GM12878 (cell line): ENCODE results near the gene TCF12.

Experiments used
- CREM ChIP-seq: IDR thresholded peaks from 2 replicates; pipeline ENCODE4 v1.6.1; 2014; ENCODE audit warnings: antibody characterized with exemption, low read depth
- MYB ChIP-seq: fragments of 150-350 bp; IDR thresholded peaks from 2 replicates; pipeline ENCODE4 v1.6.1; 2014; ENCODE audit warnings: mild to moderate bottlenecking, low read depth, low read length, borderline replicate concordance
- POLR2A ChIP-seq: IDR thresholded peaks from 2 replicates; pipeline ENCODE4 v1.6.1; 2011; ENCODE audit warnings: low read depth, mild to moderate bottlenecking, low read length
- POLR2AphosphoS5 ChIP-seq: IDR thresholded peaks from 2 replicates; pipeline ENCODE4 v1.6.1; 2011; ENCODE audit warnings: mild to moderate bottlenecking, low read length, inconsistent platforms
- ZNF274 ChIP-seq: IDR thresholded peaks from one replicate; pipeline ENCODE4 v1.8.0; 2011; ENCODE audit not compliant: insufficient read length, insufficient read depth
- TF ChIP-seq, protein P1 (sequence below): IDR thresholded peaks from 2 replicates; pipeline ENCODE4 v1.6.1; 2012; ENCODE audit warnings: low read length, inconsistent platforms
- TF ChIP-seq, protein P2 (sequence below), 3 experiments: IDR thresholded peaks in 2 of 3; conservative IDR thresholded peaks in 1 of 3; 2 replicates each; pipeline ENCODE4 v1.5.1; 2011; ENCODE audit warnings: low read depth in 3 of 3, low read length in 3 of 3, mild to moderate bottlenecking in 3 of 3, control low read depth in 2 of 3, moderate library complexity in 2 of 3, inconsistent platforms in 1 of 3, mixed read lengths in 1 of 3; ENCODE audit not compliant: control insufficient read depth in 2 of 3, insufficient read depth in 1 of 3; ENCODE audit errors: extremely low read depth in 1 of 3
- TF ChIP-seq, protein P3 (sequence below): IDR thresholded peaks from 2 replicates; pipeline ENCODE4 v1.6.1; 2012; ENCODE audit warnings: low read depth, low read length, improper control_type of control experiment

DNA sequence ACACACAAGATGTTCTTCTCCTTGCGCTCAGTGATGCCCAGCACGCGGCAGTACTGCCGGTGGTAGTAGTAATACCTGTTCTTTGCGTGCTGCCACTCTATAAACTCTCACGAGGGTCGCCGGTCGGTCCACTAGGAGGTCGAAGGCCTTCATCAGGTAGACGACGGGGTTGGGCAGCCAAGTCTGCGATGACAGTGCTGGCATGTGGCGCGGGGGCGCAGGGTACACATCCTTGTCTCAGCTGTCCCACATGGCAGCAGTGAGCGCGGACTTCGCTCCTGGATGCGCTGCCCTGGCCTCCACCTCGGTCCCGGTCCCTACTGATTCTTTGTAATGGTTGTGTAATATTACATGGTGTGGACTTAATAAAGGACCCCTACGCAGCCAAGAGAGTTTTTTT is 407.8 kb downstream of the TCF12 start:
- TF ChIP-seq CREM: no peak
- TF ChIP-seq, protein P1, sequence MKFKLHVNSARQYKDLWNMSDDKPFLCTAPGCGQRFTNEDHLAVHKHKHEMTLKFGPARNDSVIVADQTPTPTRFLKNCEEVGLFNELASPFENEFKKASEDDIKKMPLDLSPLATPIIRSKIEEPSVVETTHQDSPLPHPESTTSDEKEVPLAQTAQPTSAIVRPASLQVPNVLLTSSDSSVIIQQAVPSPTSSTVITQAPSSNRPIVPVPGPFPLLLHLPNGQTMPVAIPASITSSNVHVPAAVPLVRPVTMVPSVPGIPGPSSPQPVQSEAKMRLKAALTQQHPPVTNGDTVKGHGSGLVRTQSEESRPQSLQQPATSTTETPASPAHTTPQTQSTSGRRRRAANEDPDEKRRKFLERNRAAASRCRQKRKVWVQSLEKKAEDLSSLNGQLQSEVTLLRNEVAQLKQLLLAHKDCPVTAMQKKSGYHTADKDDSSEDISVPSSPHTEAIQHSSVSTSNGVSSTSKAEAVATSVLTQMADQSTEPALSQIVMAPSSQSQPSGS: no peak
- TF ChIP-seq, protein P2, sequence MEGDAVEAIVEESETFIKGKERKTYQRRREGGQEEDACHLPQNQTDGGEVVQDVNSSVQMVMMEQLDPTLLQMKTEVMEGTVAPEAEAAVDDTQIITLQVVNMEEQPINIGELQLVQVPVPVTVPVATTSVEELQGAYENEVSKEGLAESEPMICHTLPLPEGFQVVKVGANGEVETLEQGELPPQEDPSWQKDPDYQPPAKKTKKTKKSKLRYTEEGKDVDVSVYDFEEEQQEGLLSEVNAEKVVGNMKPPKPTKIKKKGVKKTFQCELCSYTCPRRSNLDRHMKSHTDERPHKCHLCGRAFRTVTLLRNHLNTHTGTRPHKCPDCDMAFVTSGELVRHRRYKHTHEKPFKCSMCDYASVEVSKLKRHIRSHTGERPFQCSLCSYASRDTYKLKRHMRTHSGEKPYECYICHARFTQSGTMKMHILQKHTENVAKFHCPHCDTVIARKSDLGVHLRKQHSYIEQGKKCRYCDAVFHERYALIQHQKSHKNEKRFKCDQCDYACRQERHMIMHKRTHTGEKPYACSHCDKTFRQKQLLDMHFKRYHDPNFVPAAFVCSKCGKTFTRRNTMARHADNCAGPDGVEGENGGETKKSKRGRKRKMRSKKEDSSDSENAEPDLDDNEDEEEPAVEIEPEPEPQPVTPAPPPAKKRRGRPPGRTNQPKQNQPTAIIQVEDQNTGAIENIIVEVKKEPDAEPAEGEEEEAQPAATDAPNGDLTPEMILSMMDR (IDR thresholded peaks at IDR 0.05 in 2 of 3, conservative IDR thresholded peaks at IDR 0.05 in 1 of 3; ENCODE audit: control insufficient read depth in 2 of 3, extremely low read depth in 1 of 3, insufficient read depth in 1 of 3, low read depth in 3 of 3, low read length in 3 of 3): no peak
- no peak for TF ChIP-seq ZNF274
- TF ChIP-seq MYB: no peak
- no peak for TF ChIP-seq POLR2A
- TF ChIP-seq POLR2AphosphoS5: no peak
- TF ChIP-seq, protein P3, sequence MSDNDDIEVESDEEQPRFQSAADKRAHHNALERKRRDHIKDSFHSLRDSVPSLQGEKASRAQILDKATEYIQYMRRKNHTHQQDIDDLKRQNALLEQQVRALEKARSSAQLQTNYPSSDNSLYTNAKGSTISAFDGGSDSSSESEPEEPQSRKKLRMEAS: no peak
